ENCODE data around the gene CBX2.

The CBX2 gene

GRCh38 chr17:79799538-79800324 lies 21.8 kb downstream of the CBX2 start:
- DNase-seq (ENCODE audit: low spot score), result no peak

- peak; percentile 33 for DNase-seq (ENCODE audit: low spot score)
These were observed 22.6 kb downstream of the CBX2 start for GRCh38 chr17:79800325-79801155.

- no peak for DNase-seq (ENCODE audit: low spot score)
These were observed 23.4 kb downstream of the CBX2 start for GRCh38 chr17:79801156-79802038.

- DNase-seq (ENCODE audit: low spot score), result no peak
These were observed 24.2 kb downstream of the CBX2 start for GRCh38 chr17:79802039-79802735.

- no peak for DNase-seq (ENCODE audit: low spot score)
These were observed 24.9 kb downstream of the CBX2 start for GRCh38 chr17:79802736-79803420.

GRCh38 chr17:79803421-79803996 lies 25.6 kb downstream of the CBX2 start:
- DNase-seq (ENCODE audit: low spot score), result no peak

GRCh38 chr17:79803997-79804855 lies 26.3 kb downstream of the CBX2 start:
- DNase-seq (ENCODE audit: low spot score), result peak; percentile 41

- no peak for DNase-seq (ENCODE audit: low spot score)
These were observed 27.1 kb downstream of the CBX2 start for GRCh38 chr17:79804856-79805696.

- no peak for DNase-seq (ENCODE audit: low spot score)
These were observed 28.5 kb downstream of the CBX2 start for GRCh38 chr17:79806446-79806760.

GRCh38 chr17:79806863-79807720 lies 29.1 kb downstream of the CBX2 start:
- DNase-seq (ENCODE audit: low spot score), result no peak

GRCh38 chr17:79808763-79809529 lies 31.0 kb downstream of the CBX2 start:
- peak; percentile 25 for DNase-seq (ENCODE audit: low spot score)

GRCh38 chr17:79809530-79810129 lies 31.7 kb downstream of the CBX2 start:
- no peak for DNase-seq (ENCODE audit: low spot score)

- peak; percentile 76 for DNase-seq (ENCODE audit: low spot score)
These were observed 32.4 kb downstream of the CBX2 start for GRCh38 chr17:79810130-79811010.

- no peak for DNase-seq (ENCODE audit: low spot score)
These were observed 33.3 kb downstream of the CBX2 start for GRCh38 chr17:79811011-79811867.

- no peak for DNase-seq (ENCODE audit: low spot score)
These were observed 34.0 kb downstream of the CBX2 start for GRCh38 chr17:79811868-79812352.

Data from CD4-positive, alpha-beta T cell treated with Interleukin-15 for 4 hours (primary cell).